ENCODE measurements around the gene OLFM1. TPM values are rescaled to one million over a fixed set of nuclear protein-coding genes. Genes with fewer than 3 reads are reported as not detected.

The OLFM1 gene
- total RNA-seq, 1 donor from 2014 or later: 5.5 TPM

GRCh38 chr9:135156525-135157510 is 69.3 kb downstream of the OLFM1 start:
- Mint-ChIP-seq H3K4me1 (ENCODE audit: low read depth, unreplicated experiment) (no peaks in the 10 kb centered on the region), H3K27ac (ENCODE audit: unreplicated experiment) (no peak overlapping the region), H3K9me3 (ENCODE audit: unreplicated experiment) (no peaks in the 10 kb centered on the region), H3K4me3 (ENCODE audit: unreplicated experiment) (no peak overlapping the region), H3K36me3 (ENCODE audit: low read depth, unreplicated experiment) (peaks cover 2% of the 10 kb centered on the region), H3K27me3 (ENCODE audit: low read depth, unreplicated experiment) (peaks cover 66% of the 10 kb centered on the region)
- Histone ChIP-seq H3K9ac (ENCODE audit: low read length) (no peak overlapping the region), H3K4me1 (ENCODE audit: insufficient read depth, low read length) (no peaks in the 10 kb centered on the region), H3K79me2 (ENCODE audit: insufficient read depth, low read length) (no peaks in the 10 kb centered on the region), H3K36me3 (ENCODE audit: insufficient read depth, low read length) (no peaks in the 10 kb centered on the region), H3K4me2 (ENCODE audit: low read length) (no peak overlapping the region), H2AFZ (ENCODE audit: low read depth, low read length) (no peak overlapping the region), H4K20me1 (ENCODE audit: insufficient read depth, low read length) (no peaks in the 10 kb centered on the region), H3K4me3 (ENCODE audit: insufficient read depth, low read depth, low read length) (no peak overlapping the region), H3K9me3 (ENCODE audit: insufficient read depth, low read depth, low read length) (no peaks in the 10 kb centered on the region), H3K27me3 (ENCODE audit: insufficient read depth, low read length) (no peaks in the 10 kb centered on the region), H3K27ac (ENCODE audit: low read depth, low read length) (no peak overlapping the region)
- FAIRE-seq (no peak), DNase-seq (ENCODE audit: low read depth) (peak; percentile 20)
- no peak for TF ChIP-seq EZH2 (IDR thresholded peaks at IDR 0.05; ENCODE audit: insufficient read depth, low read length)
- TF ChIP-seq CTCF (IDR thresholded peaks at IDR 0.05; ENCODE audit: insufficient read depth, low read depth, low read length): no peak

DNA sequence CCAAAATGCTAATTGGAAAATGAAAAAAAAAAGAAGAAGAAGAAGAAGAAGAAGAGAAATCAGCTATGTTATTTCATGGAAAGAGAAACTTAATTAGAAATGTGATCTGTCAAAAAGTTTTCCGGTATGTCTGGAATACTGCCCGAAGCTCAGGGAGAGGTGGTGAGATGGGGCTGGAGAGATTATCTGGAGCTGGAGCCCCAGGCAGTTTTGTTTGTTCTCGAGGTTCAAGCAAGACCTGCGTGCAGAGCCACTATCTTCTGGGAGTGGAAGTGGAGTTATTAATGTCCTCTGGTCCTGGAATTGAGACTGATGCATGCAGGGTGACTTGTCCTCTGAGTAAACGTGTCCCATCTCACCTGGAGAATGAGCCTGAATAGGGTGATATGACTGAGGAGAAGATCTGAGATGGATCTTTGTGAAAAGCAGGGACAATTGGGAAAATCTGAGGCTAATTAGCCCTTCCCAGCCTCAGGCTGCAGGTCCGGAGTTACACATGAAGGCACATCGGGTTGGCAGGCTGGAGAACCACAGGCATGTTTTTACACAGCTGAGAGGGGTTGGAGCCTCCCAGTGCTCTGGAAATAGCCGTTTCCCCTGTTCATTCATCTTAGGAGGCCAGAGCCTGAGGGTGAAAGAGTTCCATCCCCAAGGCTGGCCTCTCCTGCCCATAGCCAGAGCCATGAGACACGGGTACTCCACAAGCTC is 70.5 kb downstream of the OLFM1 start:
- Histone ChIP-seq H3K4me2 (ENCODE audit: low read length) (no peak overlapping the region), H3K4me1 (ENCODE audit: insufficient read depth, low read length) (no peaks in the 10 kb centered on the region), H4K20me1 (ENCODE audit: insufficient read depth, low read length) (no peaks in the 10 kb centered on the region), H3K36me3 (ENCODE audit: insufficient read depth, low read length) (no peaks in the 10 kb centered on the region), H3K27ac (ENCODE audit: low read depth, low read length) (no peak overlapping the region), H3K9ac (ENCODE audit: low read length) (no peak overlapping the region), H3K27me3 (ENCODE audit: insufficient read depth, low read length) (no peaks in the 10 kb centered on the region), H2AFZ (ENCODE audit: low read depth, low read length) (no peak overlapping the region), H3K79me2 (ENCODE audit: insufficient read depth, low read length) (no peaks in the 10 kb centered on the region), H3K4me3 (ENCODE audit: insufficient read depth, low read depth, low read length) (no peak overlapping the region), H3K9me3 (ENCODE audit: insufficient read depth, low read depth, low read length) (no peaks in the 10 kb centered on the region)
- no peaks in the 10 kb centered on the region for H3K4me1 Mint-ChIP-seq (ENCODE audit: low read depth, unreplicated experiment)
- no peaks in the 10 kb centered on the region for H3K9me3 Mint-ChIP-seq (ENCODE audit: unreplicated experiment)
- H3K27me3 Mint-ChIP-seq (ENCODE audit: low read depth, unreplicated experiment): peaks cover 66% of the 10 kb centered on the region
- FAIRE-seq (no peak), DNase-seq (ENCODE audit: low read depth) (no peak)
- H3K27ac Mint-ChIP-seq (ENCODE audit: unreplicated experiment): no peak overlapping the region
- TF ChIP-seq EZH2 (IDR thresholded peaks at IDR 0.05; ENCODE audit: insufficient read depth, low read length) (no peak), CTCF (IDR thresholded peaks at IDR 0.05; ENCODE audit: insufficient read depth, low read depth, low read length) (no peak)
- H3K36me3 Mint-ChIP-seq (ENCODE audit: low read depth, unreplicated experiment): peaks cover 2% of the 10 kb centered on the region
- H3K4me3 Mint-ChIP-seq (ENCODE audit: unreplicated experiment): no peak overlapping the region

All from astrocyte (in vitro differentiated cells and primary cell).